SK-N-SH (cell line): Measurements from ENCODE around the gene OSBP2.

Experiments used
- CHD2 ChIP-seq: fragments of 150-350 bp; IDR thresholded peaks from 2 replicates; pipeline ENCODE4 v1.6.1; 2018; ENCODE audit warnings: low read length; ENCODE audit not compliant: partially characterized antibody
- POLR2AphosphoS5 ChIP-seq: IDR thresholded peaks from 2 replicates; pipeline ENCODE4 v1.6.1; 2012; ENCODE audit warnings: low read depth, low read length
- TEAD4 ChIP-seq: IDR thresholded peaks from 2 replicates; pipeline ENCODE4 v1.4.0; 2012; ENCODE audit warnings: mild to moderate bottlenecking, borderline replicate concordance; ENCODE audit not compliant: insufficient read depth
- TF ChIP-seq, protein P1 (sequence below): fragments of 200-600 bp; sonication (generic); IDR thresholded peaks from 2 replicates; pipeline ENCODE4 v1.6.1; 2017; ENCODE audit warnings: antibody characterized with exemption, mild to moderate bottlenecking, moderate library complexity

DNA sequence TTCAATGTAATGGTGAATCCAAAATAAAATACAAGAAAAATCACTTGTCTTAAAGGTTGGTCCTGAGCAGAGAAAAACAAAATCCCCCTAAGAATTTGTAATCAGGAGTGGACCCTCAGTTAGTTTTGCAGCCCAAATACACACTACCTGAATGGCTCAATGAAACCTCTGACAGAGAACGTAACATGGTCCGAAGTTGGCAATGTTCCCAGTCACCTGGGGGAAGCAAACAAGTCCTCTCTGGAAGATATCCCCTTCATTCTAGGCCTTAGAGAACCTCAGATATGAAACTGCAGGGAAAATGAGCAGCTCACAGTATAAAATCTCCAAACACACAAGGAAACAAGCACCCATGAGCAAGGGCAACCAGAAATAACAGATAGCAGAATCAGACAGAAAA is 215.7 kb downstream of the OSBP2 start:
- TF ChIP-seq TEAD4 (no peak), CHD2 (no peak), POLR2AphosphoS5 (no peak)
- TF ChIP-seq, protein P1, sequence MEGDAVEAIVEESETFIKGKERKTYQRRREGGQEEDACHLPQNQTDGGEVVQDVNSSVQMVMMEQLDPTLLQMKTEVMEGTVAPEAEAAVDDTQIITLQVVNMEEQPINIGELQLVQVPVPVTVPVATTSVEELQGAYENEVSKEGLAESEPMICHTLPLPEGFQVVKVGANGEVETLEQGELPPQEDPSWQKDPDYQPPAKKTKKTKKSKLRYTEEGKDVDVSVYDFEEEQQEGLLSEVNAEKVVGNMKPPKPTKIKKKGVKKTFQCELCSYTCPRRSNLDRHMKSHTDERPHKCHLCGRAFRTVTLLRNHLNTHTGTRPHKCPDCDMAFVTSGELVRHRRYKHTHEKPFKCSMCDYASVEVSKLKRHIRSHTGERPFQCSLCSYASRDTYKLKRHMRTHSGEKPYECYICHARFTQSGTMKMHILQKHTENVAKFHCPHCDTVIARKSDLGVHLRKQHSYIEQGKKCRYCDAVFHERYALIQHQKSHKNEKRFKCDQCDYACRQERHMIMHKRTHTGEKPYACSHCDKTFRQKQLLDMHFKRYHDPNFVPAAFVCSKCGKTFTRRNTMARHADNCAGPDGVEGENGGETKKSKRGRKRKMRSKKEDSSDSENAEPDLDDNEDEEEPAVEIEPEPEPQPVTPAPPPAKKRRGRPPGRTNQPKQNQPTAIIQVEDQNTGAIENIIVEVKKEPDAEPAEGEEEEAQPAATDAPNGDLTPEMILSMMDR, result no peak
